GM18508 (cell line): ENCODE data around the gene OSCP1.

Experiments used
- ATAC-seq: cut with Tn5 transposase; IDR thresholded peaks from one replicate; pipeline ENCODE4 v1.9.1; 2021; ENCODE audit warnings: moderate number of reproducible peaks; ENCODE audit not compliant: insufficient read depth, unreplicated experiment

The OSCP1 gene

GRCh38 chr1:36411674-36412648, 38.3 kb downstream of the OSCP1 start:
- ATAC-seq = no peak

GRCh38 chr1:36408479-36408878, 41.8 kb downstream of the OSCP1 start:
- no peak for ATAC-seq

GRCh38 chr1:36406440-36406839, 43.8 kb downstream of the OSCP1 start:
- ATAC-seq = no peak

- ATAC-seq = no peak
These were observed 47.8 kb downstream of the OSCP1 start for GRCh38 chr1:36402504-36402890.

- ATAC-seq = no peak
These were observed 48.4 kb downstream of the OSCP1 start for GRCh38 chr1:36401602-36402503.

GRCh38 chr1:36400825-36401601, 49.2 kb downstream of the OSCP1 start:
- no peak for ATAC-seq

- ATAC-seq = no peak
These were observed 49.8 kb downstream of the OSCP1 start for GRCh38 chr1:36400514-36400824.

- ATAC-seq = no peak
These were observed 51.8 kb downstream of the OSCP1 start for GRCh38 chr1:36398370-36398977.

GRCh38 chr1:36397378-36398230, 52.6 kb downstream of the OSCP1 start, which contains the start of gene LSM10:
LSM10 (minus strand) TSS chr1:36397908; CDS start chr1:36394129, 3,779 bp downstream.
- ATAC-seq = peak; percentile 61

- no peak for ATAC-seq
These were observed 53.2 kb downstream of the OSCP1 start for GRCh38 chr1:36397083-36397377.

- ATAC-seq = no peak
These were observed 53.9 kb downstream of the OSCP1 start for GRCh38 chr1:36396359-36396758.

GRCh38 chr1:36393686-36394085, 56.6 kb downstream of the OSCP1 start:
- no peak for ATAC-seq

- ATAC-seq = no peak
These were observed 57.4 kb downstream of the OSCP1 start for GRCh38 chr1:36392836-36393235.

- no peak for ATAC-seq
These were observed 59.0 kb downstream of the OSCP1 start for GRCh38 chr1:36391271-36391670.

GRCh38 chr1:36390411-36390810, 59.8 kb downstream of the OSCP1 start:
- ATAC-seq = no peak

- no peak for ATAC-seq
These were observed 60.3 kb downstream of the OSCP1 start for GRCh38 chr1:36389999-36390398.

GRCh38 chr1:36389261-36389660, 61.0 kb downstream of the OSCP1 start:
- no peak for ATAC-seq

GRCh38 chr1:36387141-36387949, 62.9 kb downstream of the OSCP1 start:
- no peak for ATAC-seq
